HL-60 (cell line): Measurements from ENCODE around the gene DNAJA4.

Source experiments
- DNase-seq, 2 experiments: peaks; one replicate each; pipeline ENCODE4 v3.0.0-alpha.2; 2010 to 2020; ENCODE audit warnings: low read depth in 1 of 2, low spot score in 1 of 2
- H3K27ac ChIP-seq: fragments of 250-450 bp; sonication (Bioruptor Pico); replicated peaks from 2 replicates; pipeline ENCODE4 v1.5.1; 2020; ENCODE audit warnings: mild to moderate bottlenecking, moderate library complexity
- H3K27me3 ChIP-seq: fragments of 250-450 bp; sonication (Bioruptor Pico); 2 replicates; pipeline ENCODE4 v1.5.1; 2021; ENCODE audit warnings: mild to moderate bottlenecking, moderate library complexity; ENCODE audit not compliant: insufficient read depth, poor library complexity, severe bottlenecking
- H3K4me3 ChIP-seq: replicated peaks from 2 replicates; pipeline ENCODE4 v1.5.1; 2011; ENCODE audit warnings: mild to moderate bottlenecking, control low read depth, low read length; ENCODE audit not compliant: insufficient read depth
- GABPA ChIP-seq: IDR thresholded peaks from 2 replicates; pipeline ENCODE4 v1.6.1; 2012; ENCODE audit warnings: low read depth
- POLR2AphosphoS5 ChIP-seq: IDR thresholded peaks from 2 replicates; pipeline ENCODE4 v1.6.1; 2012; ENCODE audit warnings: low read depth
- SPI1 ChIP-seq: IDR thresholded peaks from 2 replicates; pipeline ENCODE4 v1.6.1; 2012; ENCODE audit warnings: low read depth, mild to moderate bottlenecking, borderline replicate concordance
- TF ChIP-seq, protein P1 (sequence below): IDR thresholded peaks from one replicate; pipeline ENCODE4 v1.5.1; 2011; ENCODE audit warnings: low read length, control low read depth, inconsistent platforms; ENCODE audit not compliant: insufficient read depth
- TF ChIP-seq, protein P2 (sequence below): IDR thresholded peaks from 2 replicates; pipeline ENCODE4 v1.6.1; 2012; ENCODE audit warnings: low read depth; ENCODE audit not compliant: insufficient replicate concordance

DNAJA4 gene

DNA sequence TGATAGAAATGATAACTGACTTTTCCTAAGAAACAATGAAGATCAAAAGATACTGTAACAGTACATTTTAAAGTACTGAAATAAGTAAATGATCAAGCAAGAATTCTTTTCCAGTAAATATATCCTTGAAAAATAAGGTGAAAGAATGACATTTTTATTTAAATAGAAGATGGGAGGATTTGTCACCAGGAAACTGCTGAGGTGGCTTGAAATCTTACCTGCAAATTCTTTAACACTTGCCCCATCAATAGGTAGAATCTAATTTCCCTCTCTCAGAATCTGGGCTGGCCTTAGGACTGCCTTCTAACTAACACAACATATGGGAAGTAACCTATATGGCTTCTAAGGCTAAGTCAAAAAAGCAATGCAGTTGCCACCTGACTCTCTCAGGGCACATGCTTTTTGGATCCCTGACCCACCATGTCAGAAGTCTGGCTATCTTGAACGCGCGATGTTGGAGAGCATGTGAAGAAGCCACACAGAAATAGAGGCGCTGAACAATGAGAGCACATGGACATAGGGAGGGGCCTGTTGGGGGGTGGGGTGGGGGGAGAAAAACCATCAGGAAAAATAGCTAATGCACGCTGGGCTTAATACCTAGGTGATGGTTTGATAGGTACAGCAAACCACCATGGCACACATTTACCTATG is 41.5 kb upstream of the DNAJA4 start:
- no peak for DNase-seq
- TF ChIP-seq GABPA (no peak), SPI1 (no peak), POLR2AphosphoS5 (no peak)
- TF ChIP-seq, protein P1, sequence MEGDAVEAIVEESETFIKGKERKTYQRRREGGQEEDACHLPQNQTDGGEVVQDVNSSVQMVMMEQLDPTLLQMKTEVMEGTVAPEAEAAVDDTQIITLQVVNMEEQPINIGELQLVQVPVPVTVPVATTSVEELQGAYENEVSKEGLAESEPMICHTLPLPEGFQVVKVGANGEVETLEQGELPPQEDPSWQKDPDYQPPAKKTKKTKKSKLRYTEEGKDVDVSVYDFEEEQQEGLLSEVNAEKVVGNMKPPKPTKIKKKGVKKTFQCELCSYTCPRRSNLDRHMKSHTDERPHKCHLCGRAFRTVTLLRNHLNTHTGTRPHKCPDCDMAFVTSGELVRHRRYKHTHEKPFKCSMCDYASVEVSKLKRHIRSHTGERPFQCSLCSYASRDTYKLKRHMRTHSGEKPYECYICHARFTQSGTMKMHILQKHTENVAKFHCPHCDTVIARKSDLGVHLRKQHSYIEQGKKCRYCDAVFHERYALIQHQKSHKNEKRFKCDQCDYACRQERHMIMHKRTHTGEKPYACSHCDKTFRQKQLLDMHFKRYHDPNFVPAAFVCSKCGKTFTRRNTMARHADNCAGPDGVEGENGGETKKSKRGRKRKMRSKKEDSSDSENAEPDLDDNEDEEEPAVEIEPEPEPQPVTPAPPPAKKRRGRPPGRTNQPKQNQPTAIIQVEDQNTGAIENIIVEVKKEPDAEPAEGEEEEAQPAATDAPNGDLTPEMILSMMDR, result no peak
- TF ChIP-seq, protein P2, sequence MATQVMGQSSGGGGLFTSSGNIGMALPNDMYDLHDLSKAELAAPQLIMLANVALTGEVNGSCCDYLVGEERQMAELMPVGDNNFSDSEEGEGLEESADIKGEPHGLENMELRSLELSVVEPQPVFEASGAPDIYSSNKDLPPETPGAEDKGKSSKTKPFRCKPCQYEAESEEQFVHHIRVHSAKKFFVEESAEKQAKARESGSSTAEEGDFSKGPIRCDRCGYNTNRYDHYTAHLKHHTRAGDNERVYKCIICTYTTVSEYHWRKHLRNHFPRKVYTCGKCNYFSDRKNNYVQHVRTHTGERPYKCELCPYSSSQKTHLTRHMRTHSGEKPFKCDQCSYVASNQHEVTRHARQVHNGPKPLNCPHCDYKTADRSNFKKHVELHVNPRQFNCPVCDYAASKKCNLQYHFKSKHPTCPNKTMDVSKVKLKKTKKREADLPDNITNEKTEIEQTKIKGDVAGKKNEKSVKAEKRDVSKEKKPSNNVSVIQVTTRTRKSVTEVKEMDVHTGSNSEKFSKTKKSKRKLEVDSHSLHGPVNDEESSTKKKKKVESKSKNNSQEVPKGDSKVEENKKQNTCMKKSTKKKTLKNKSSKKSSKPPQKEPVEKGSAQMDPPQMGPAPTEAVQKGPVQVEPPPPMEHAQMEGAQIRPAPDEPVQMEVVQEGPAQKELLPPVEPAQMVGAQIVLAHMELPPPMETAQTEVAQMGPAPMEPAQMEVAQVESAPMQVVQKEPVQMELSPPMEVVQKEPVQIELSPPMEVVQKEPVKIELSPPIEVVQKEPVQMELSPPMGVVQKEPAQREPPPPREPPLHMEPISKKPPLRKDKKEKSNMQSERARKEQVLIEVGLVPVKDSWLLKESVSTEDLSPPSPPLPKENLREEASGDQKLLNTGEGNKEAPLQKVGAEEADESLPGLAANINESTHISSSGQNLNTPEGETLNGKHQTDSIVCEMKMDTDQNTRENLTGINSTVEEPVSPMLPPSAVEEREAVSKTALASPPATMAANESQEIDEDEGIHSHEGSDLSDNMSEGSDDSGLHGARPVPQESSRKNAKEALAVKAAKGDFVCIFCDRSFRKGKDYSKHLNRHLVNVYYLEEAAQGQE, result no peak
- no peak overlapping the region for H3K4me3 ChIP-seq
- no peak overlapping the region for H3K27ac ChIP-seq
- no peaks in the 10 kb centered on the region for H3K27me3 ChIP-seq

DNA sequence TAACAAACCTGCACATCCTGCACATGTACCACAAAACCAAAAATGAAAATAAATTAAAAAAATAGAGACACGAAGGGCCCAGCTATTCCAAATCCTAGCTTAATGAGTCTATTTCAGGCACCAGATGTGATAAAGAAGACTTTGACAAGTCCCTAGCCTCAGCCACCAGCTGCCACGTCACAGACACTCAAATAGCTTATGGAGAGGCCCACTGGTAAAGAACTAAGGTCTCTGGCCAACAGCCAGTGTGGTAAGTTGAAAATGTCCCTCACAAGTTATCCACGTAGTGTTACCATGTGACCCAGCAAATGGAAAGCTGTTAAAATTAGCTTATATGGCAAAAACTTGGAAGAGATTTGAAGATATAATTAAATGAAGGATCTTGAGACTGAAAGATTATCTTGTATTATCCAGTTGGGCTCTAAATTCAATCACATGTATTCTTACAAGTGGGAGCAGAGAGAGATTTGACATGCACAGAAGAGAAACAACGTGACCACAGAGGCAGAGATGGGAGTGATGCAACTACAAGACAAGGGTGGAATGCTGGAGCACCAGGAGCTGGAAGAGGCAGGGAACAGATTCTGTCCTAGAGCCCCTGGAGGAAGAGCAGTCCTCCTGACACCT is 40.9 kb upstream of the DNAJA4 start:
- TF ChIP-seq, protein P1, result no peak
- no peak for TF ChIP-seq POLR2AphosphoS5
- TF ChIP-seq, protein P2, result no peak
- no peak for TF ChIP-seq SPI1
- no peak for TF ChIP-seq GABPA

DNA sequence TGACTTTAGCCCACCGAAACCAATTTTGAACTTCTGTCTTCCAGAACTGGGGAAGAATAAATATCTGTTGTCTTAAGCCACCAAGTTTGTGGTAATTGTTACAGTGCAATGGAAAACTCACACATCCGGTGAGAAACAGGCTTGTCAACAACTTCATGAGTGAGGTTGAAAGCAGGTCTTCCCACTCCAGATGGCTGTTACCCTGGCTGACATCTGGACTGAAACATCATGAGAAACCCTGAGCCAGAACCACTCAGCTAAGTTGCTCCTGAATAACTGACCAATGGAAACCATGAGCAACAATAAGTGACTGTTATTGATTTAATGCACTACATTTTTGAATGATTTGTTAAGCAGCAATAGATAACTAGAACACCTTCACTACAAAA is 40.3 kb upstream of the DNAJA4 start:
- DNase-seq, result no peak
- no peak overlapping the region for H3K4me3 ChIP-seq
- H3K27ac ChIP-seq, result no peak overlapping the region
- TF ChIP-seq, protein P1, result no peak
- no peak for TF ChIP-seq GABPA
- TF ChIP-seq POLR2AphosphoS5, result no peak
- TF ChIP-seq, protein P2, result no peak
- TF ChIP-seq SPI1, result no peak
- H3K27me3 ChIP-seq, result no peaks in the 10 kb centered on the region

More for the DNA sequence above, 40.9 kb upstream of the DNAJA4 start:
- no peak for DNase-seq
- H3K27me3 ChIP-seq, result no peaks in the 10 kb centered on the region
- H3K27ac ChIP-seq, result no peak overlapping the region
- H3K4me3 ChIP-seq, result no peak overlapping the region
